HCT116 (cell line): Measurements from ENCODE around the gene TCAP. TPM values are rescaled to one million over a fixed set of nuclear protein-coding genes. Genes with fewer than 3 reads are reported as not detected.

ENCODE experiments used
- ATAC-seq: fragments of 200-7000 bp; cut with Tn5 transposase; 2 replicates; pipeline ENCODE4 v1.9.1; 2020; ENCODE audit warnings: mild to moderate bottlenecking, moderate library complexity
- BruUV-seq: library from RNA; stranded (reverse); fragments of 400-500 nt; replicated peaks from 2 replicates; lab custom pipeline; 2021; lab: Mats Ljungman, UMichigan
- CTCF ChIA-PET: fragments of 300-600 bp; sonication (Branson Sonifier 250); formaldehyde crosslinking; loops from one replicate; lab custom pipeline; 2021; ENCODE audit warnings: antibody characterized with exemption; lab: Charles Lee
- POLR2A ChIA-PET: fragments of 300-600, 350-600 bp; sonication (Branson Sonifier 250); formaldehyde crosslinking; loops from one replicate; lab custom pipeline; 2021; ENCODE audit warnings: antibody characterized with exemption; lab: Charles Lee
- RAD21 ChIA-PET, 2 experiments: fragments of 300-600 bp; sonication (Branson Sonifier 250); formaldehyde crosslinking; loops; one replicate each; lab custom pipeline; 2023; ENCODE audit warnings: low total read pairs in 2 of 2; ENCODE audit not compliant: uncharacterized antibody in 2 of 2, unreplicated experiment in 2 of 2, low non-redundant PET in 1 of 2; lab: Charles Lee
- DNase-seq: peaks from one replicate; pipeline ENCODE4 v3.0.0-alpha.2; 2010; ENCODE audit warnings: low read depth, low spot score
- H2AFZ ChIP-seq: fragments of 200-600 bp; shearing (Covaris generic), sonication (generic); 2 replicates; pipeline ENCODE4 v1.6.1; 2017; ENCODE audit warnings: low read depth, mixed run types, mixed read lengths, antibody characterized with exemption, low read length; ENCODE audit not compliant: poor library complexity, severe bottlenecking
- H3K27ac ChIP-seq: 2 replicates; pipeline ENCODE4 v1.5.1; 2012; ENCODE audit warnings: low read depth, low read length
- H3K27me3 ChIP-seq: fragments of 200-600 bp; sonication (generic); 2 replicates; pipeline ENCODE4 v1.6.1; 2016; ENCODE audit warnings: mixed run types, low read length, mixed read lengths; ENCODE audit not compliant: insufficient read depth
- H3K36me3 ChIP-seq, 2 experiments: fragments of 200-500 bp in 1 of 2; fragments of 200-600 bp in 1 of 2; sonication (Bioruptor generic) in 1 of 2; sonication (generic) in 1 of 2; 2 replicates each; pipeline versions ENCODE4 v1.5.1 to v1.6.1; 2014 to 2016; ENCODE audit warnings: low read length in 2 of 2, inconsistent platforms in 1 of 2, mixed read lengths in 1 of 2, mixed run types in 1 of 2; ENCODE audit not compliant: insufficient read depth in 2 of 2, control insufficient read depth in 1 of 2
- H3K4me1 ChIP-seq, 2 experiments: fragments of 200-600 bp in 1 of 2; sonication (generic) in 1 of 2; 2 replicates each; pipeline versions ENCODE4 v1.5.1 to v1.6.1; 2012 to 2017; ENCODE audit warnings: low read length in 2 of 2, inconsistent platforms in 1 of 2, mild to moderate bottlenecking in 1 of 2, mixed read lengths in 1 of 2, mixed run types in 1 of 2, moderate library complexity in 1 of 2; ENCODE audit not compliant: insufficient read depth in 2 of 2, control insufficient read depth in 1 of 2
- H3K4me2 ChIP-seq: fragments of 200-600 bp; sonication (generic); 2 replicates; pipeline ENCODE4 v1.6.1; 2017; ENCODE audit warnings: mixed run types, low read length, mixed read lengths
- H3K4me3 ChIP-seq, 2 experiments: fragments of 200-600 bp in 1 of 2; sonication (generic) in 1 of 2; replicated peaks in 1 of 2; 2 replicates each; pipeline ENCODE4 v1.5.1; 2011 to 2016; ENCODE audit warnings: low read length in 2 of 2, control low read depth in 1 of 2, low read depth in 1 of 2, mild to moderate bottlenecking in 1 of 2, mixed read lengths in 1 of 2, mixed run types in 1 of 2
- H3K79me2 ChIP-seq: fragments of 200-600 bp; sonication (generic); 2 replicates; pipeline ENCODE4 v1.6.1; 2017; ENCODE audit warnings: mild to moderate bottlenecking, mixed run types, low read length, moderate library complexity, mixed read lengths; ENCODE audit not compliant: insufficient read depth
- H3K9ac ChIP-seq: fragments of 200-600 bp; sonication (generic); 2 replicates; pipeline ENCODE4 v1.6.1; 2016; ENCODE audit warnings: low read length, mixed read lengths
- H3K9me2 ChIP-seq: fragments of 200-600 bp; sonication (generic), shearing (Covaris generic); 2 replicates; pipeline ENCODE4 v1.6.1; 2017; ENCODE audit warnings: mixed run types, mild to moderate bottlenecking, moderate library complexity; ENCODE audit not compliant: insufficient read depth
- H3K9me3 ChIP-seq, 2 experiments: fragments of 200-500 bp in 1 of 2; fragments of 200-600 bp in 1 of 2; sonication (Bioruptor generic) in 1 of 2; sonication (generic) in 1 of 2; 2 replicates each; pipeline ENCODE4 v1.6.1; 2014 to 2017; ENCODE audit warnings: low read length in 2 of 2, mixed read lengths in 2 of 2, inconsistent platforms in 1 of 2, low read depth in 1 of 2, mild to moderate bottlenecking in 1 of 2, mixed run types in 1 of 2, moderate library complexity in 1 of 2; ENCODE audit not compliant: control insufficient read depth in 1 of 2, insufficient read depth in 1 of 2
- H4K20me1 ChIP-seq: fragments of 200-600 bp; sonication (generic), shearing (Covaris generic); 2 replicates; pipeline ENCODE4 v1.6.1; 2017; ENCODE audit warnings: mixed run types, mild to moderate bottlenecking, moderate library complexity; ENCODE audit not compliant: insufficient read depth
- CBX3 ChIP-seq: IDR thresholded peaks from 2 replicates; pipeline ENCODE4 v1.6.1; 2012; ENCODE audit warnings: low read depth
- CEBPB ChIP-seq: IDR thresholded peaks from 2 replicates; pipeline ENCODE4 v1.6.1; 2012; ENCODE audit warnings: low read depth
- ELF1 ChIP-seq: IDR thresholded peaks from 2 replicates; pipeline ENCODE4 v1.6.1; 2012; ENCODE audit warnings: low read depth, borderline replicate concordance
- EZH2 ChIP-seq: fragments of 200-600 bp; sonication (generic); IDR thresholded peaks from 2 replicates; pipeline ENCODE4 v1.6.1; 2017; ENCODE audit warnings: antibody characterized with exemption, mixed run types
- FOSL1 ChIP-seq: IDR thresholded peaks from 2 replicates; pipeline ENCODE4 v1.6.1; 2012; ENCODE audit warnings: low read depth
- JUND ChIP-seq: IDR thresholded peaks from 2 replicates; pipeline ENCODE4 v1.6.1; 2012
- POLR2AphosphoS5 ChIP-seq: IDR thresholded peaks from 2 replicates; pipeline ENCODE4 v1.6.1; 2011; ENCODE audit warnings: mild to moderate bottlenecking, low read depth, low read length, moderate library complexity
- RAD21 ChIP-seq: IDR thresholded peaks from 2 replicates; pipeline ENCODE4 v1.6.1; 2012; ENCODE audit warnings: low read depth, mild to moderate bottlenecking
- SIN3A ChIP-seq: IDR thresholded peaks from 2 replicates; pipeline ENCODE4 v1.6.1; 2012; ENCODE audit warnings: low read depth
- SP1 ChIP-seq: IDR thresholded peaks from 2 replicates; pipeline ENCODE4 v1.6.1; 2012; ENCODE audit warnings: low read depth
- YY1 ChIP-seq: IDR thresholded peaks from 2 replicates; pipeline ENCODE4 v1.6.1; 2011; ENCODE audit warnings: low read length, low read depth, moderate library complexity, mild to moderate bottlenecking; ENCODE audit not compliant: insufficient replicate concordance; ENCODE audit errors: extremely low read depth
- ZFX ChIP-seq: fragments of 450-650 bp; IDR thresholded peaks from 2 replicates; pipeline ENCODE4 v1.6.1; 2017
- ZNF274 ChIP-seq: fragments of 200-500 bp; sonication (Bioruptor generic); IDR thresholded peaks from 2 replicates; pipeline ENCODE4 v1.6.1; 2014; ENCODE audit warnings: mild to moderate bottlenecking, low read depth, low read length, inconsistent platforms
- intact Hi-C: fragments of 100-400 bp; cut with micrococcal nuclease; formaldehyde crosslinking; loops from 2 replicates; pipeline ENCODE4 v1.10.0; 2022
- total RNA-seq: library from RNA; stranded (reverse); gene quantifications from one replicate; pipeline ENCODE4 v1.2.1, GENCODE V29; 2021; ENCODE audit not compliant: unreplicated experiment
- TF ChIP-seq, protein P1 (sequence below): IDR thresholded peaks from 2 replicates; pipeline ENCODE4 v1.6.1; 2011; ENCODE audit warnings: mild to moderate bottlenecking, low read length, moderate library complexity; ENCODE audit not compliant: insufficient replicate concordance; ENCODE audit errors: extremely low read depth
- TF ChIP-seq, protein P2 (sequence below), 3 experiments: fragments of 200-600 bp in 1 of 3; sonication (generic) in 1 of 3; IDR thresholded peaks in 2 of 3; conservative IDR thresholded peaks in 1 of 3; 2 replicates each; pipeline ENCODE4 v1.5.1; 2012 to 2017; ENCODE audit warnings: low read depth in 2 of 3, low read length in 2 of 3, antibody characterized with exemption in 1 of 3, borderline replicate concordance in 1 of 3, control low read depth in 1 of 3, mild to moderate bottlenecking in 1 of 3, mixed read lengths in 1 of 3, mixed run types in 1 of 3, moderate library complexity in 1 of 3; ENCODE audit not compliant: insufficient read depth in 1 of 3
- TF ChIP-seq, protein P3 (sequence below): IDR thresholded peaks from 2 replicates; pipeline ENCODE4 v1.6.1; 2012; ENCODE audit warnings: low read depth

Gene TCAP
- total RNA-seq, 1 experiment from 2014 or later: 1.5 TPM

DNA sequence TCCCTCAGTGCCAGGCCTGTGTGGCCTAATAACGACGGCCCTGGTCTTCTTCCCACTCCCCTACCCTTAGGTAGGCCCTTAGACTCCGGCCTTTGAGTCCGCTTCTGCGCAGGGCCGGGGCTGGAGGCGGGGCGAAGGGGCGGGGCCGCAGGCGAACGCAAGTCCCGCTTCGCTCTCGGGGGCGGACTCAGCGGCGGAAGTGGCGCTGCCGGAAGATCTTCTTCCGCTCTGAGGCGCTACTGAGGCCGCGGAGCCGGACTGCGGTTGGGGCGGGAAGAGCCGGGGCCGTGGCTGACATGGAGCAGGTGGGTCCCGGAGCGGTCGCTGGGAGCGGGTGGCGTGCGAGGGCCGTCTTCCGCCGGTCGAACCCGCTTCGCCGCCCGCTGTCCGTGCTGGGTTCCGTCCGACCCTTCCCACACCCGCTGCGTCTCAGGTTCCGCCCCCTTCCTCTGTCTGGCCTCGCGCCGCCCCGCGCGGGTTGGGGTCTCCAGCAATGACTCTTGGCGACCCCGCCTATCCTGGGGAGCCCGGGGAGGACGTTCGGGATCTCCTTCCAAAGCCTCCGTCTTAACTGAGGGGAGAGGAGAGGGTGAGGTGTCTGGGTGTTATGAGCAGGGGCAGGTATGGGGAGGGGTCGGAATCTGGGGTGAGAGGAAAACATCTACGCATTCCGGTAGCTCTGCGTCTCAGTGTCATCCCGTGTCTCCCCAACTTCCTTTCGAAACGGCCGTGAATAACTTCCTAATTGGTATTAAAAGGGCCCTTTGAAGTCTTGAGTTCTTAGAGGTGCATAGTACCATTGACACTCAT is 28.0 kb upstream of the TCAP start, which contains the start of gene STARD3:
Gene STARD3 (plus strand): TSS at position 218 of the 810 bp plus-strand sequence. CDS start 16,388 bp downstream, outside the sequence.
- TF ChIP-seq RAD21 (no peak), EZH2 (no peak), SIN3A (peak; percentile 39; the same call in 1 of the 2 replicates), CEBPB (no peak), ZNF274 (no peak), SP1 (no peak), CBX3 (no peak), JUND (no peak), FOSL1 (no peak), POLR2AphosphoS5 (peak; percentile 85), ELF1 (no peak; the same call in 1 of the 2 replicates), YY1 (no peak), ZFX (peak; percentile 77; the same call in 1 of the 2 replicates)
- TF ChIP-seq, protein P1, sequence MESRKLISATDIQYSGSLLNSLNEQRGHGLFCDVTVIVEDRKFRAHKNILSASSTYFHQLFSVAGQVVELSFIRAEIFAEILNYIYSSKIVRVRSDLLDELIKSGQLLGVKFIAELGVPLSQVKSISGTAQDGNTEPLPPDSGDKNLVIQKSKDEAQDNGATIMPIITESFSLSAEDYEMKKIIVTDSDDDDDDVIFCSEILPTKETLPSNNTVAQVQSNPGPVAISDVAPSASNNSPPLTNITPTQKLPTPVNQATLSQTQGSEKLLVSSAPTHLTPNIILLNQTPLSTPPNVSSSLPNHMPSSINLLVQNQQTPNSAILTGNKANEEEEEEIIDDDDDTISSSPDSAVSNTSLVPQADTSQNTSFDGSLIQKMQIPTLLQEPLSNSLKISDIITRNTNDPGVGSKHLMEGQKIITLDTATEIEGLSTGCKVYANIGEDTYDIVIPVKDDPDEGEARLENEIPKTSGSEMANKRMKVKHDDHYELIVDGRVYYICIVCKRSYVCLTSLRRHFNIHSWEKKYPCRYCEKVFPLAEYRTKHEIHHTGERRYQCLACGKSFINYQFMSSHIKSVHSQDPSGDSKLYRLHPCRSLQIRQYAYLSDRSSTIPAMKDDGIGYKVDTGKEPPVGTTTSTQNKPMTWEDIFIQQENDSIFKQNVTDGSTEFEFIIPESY: no peak
- TF ChIP-seq, protein P2, sequence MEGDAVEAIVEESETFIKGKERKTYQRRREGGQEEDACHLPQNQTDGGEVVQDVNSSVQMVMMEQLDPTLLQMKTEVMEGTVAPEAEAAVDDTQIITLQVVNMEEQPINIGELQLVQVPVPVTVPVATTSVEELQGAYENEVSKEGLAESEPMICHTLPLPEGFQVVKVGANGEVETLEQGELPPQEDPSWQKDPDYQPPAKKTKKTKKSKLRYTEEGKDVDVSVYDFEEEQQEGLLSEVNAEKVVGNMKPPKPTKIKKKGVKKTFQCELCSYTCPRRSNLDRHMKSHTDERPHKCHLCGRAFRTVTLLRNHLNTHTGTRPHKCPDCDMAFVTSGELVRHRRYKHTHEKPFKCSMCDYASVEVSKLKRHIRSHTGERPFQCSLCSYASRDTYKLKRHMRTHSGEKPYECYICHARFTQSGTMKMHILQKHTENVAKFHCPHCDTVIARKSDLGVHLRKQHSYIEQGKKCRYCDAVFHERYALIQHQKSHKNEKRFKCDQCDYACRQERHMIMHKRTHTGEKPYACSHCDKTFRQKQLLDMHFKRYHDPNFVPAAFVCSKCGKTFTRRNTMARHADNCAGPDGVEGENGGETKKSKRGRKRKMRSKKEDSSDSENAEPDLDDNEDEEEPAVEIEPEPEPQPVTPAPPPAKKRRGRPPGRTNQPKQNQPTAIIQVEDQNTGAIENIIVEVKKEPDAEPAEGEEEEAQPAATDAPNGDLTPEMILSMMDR (IDR thresholded peaks at IDR 0.05 in 2 of 3, conservative IDR thresholded peaks at IDR 0.05 in 1 of 3; ENCODE audit: borderline replicate concordance in 1 of 3, insufficient read depth in 1 of 3, low read depth in 2 of 3, low read length in 2 of 3): no peak
- TF ChIP-seq, protein P3, sequence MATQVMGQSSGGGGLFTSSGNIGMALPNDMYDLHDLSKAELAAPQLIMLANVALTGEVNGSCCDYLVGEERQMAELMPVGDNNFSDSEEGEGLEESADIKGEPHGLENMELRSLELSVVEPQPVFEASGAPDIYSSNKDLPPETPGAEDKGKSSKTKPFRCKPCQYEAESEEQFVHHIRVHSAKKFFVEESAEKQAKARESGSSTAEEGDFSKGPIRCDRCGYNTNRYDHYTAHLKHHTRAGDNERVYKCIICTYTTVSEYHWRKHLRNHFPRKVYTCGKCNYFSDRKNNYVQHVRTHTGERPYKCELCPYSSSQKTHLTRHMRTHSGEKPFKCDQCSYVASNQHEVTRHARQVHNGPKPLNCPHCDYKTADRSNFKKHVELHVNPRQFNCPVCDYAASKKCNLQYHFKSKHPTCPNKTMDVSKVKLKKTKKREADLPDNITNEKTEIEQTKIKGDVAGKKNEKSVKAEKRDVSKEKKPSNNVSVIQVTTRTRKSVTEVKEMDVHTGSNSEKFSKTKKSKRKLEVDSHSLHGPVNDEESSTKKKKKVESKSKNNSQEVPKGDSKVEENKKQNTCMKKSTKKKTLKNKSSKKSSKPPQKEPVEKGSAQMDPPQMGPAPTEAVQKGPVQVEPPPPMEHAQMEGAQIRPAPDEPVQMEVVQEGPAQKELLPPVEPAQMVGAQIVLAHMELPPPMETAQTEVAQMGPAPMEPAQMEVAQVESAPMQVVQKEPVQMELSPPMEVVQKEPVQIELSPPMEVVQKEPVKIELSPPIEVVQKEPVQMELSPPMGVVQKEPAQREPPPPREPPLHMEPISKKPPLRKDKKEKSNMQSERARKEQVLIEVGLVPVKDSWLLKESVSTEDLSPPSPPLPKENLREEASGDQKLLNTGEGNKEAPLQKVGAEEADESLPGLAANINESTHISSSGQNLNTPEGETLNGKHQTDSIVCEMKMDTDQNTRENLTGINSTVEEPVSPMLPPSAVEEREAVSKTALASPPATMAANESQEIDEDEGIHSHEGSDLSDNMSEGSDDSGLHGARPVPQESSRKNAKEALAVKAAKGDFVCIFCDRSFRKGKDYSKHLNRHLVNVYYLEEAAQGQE: no peak
- TF ChIP-seq, all 23 proteins: peak for 3
- DNase-seq: peak; percentile 73
- Histone ChIP-seq H3K27me3 (no peaks in the 10 kb centered on the region), H3K27ac (peak within 1 kb of the TSS; percentile 72), H3K79me2 (peaks cover 39% of the 10 kb centered on the region), H3K9me3 (no peaks in the 10 kb centered on the region), H2AFZ (no peak within 1 kb of the TSS), H3K4me3 (peak within 1 kb of the TSS; percentile 94 to 99), H3K4me2 (peak within 1 kb of the TSS; percentile 94), H3K9ac (peak within 1 kb of the TSS; percentile 90), H3K36me3 (no peaks in the 10 kb centered on the region), H4K20me1 (no peaks in the 10 kb centered on the region), H3K9me2 (no peaks in the 10 kb centered on the region), H3K4me1 (peaks cover 43 to 65% of the 10 kb centered on the region in 2 experiments)
- ChIA-PET RAD21 (interaction anchor here in 1 of 2 experiments (0.6 kb wide), 1 partner anchor 1889 kb away, joined by 3 read pairs; no protein-coding TSS in a partner anchor), POLR2A (interaction anchor here (0.5 kb wide), 1 partner anchor 102 kb away, joined by 3 read pairs; no protein-coding TSS in a partner anchor), CTCF (interaction anchor here (0.9 to 1.7 kb wide), 3 partner anchors 14 to 17 kb away, joined by 3 to 7 read pairs (median 4); no protein-coding TSS in a partner anchor)
- intact Hi-C loops: no loop called here
- BruUV-seq: no TSS peak
- peak; percentile 78 for ATAC-seq
